Measurements from ENCODE around the gene SLC7A5.

GRCh38 chr16:87855852-87856715, 13.2 kb downstream of the SLC7A5 start:
- TF ChIP-seq ZNF883 (CRISPR knock-in tag; IDR thresholded peaks at IDR 0.05; ENCODE audit: not compliant biosample characterization) (no peak), CTCF (CRISPR knock-in tag; IDR thresholded peaks at IDR 0.05) (peak; percentile 23; the same call in 1 of the 2 replicates), CHD2 (IDR thresholded peaks at IDR 0.05; ENCODE audit: low read depth, low read length) (no peak), BHLHE40 (IDR thresholded peaks at IDR 0.05; ENCODE audit: low read length) (no peak), SOX6 (IDR thresholded peaks at IDR 0.05) (no peak), SOX6 (CRISPR knock-in tag; IDR thresholded peaks at IDR 0.05) (peak; percentile 63), ZNF432 (CRISPR knock-in tag; IDR thresholded peaks at IDR 0.05; ENCODE audit: borderline replicate concordance) (no peak), KDM4B (CRISPR knock-in tag; IDR thresholded peaks at IDR 0.05) (0 out of 2 replicates have a peak, but pooled peaks have one; percentile 26), EZH2 (conservative IDR thresholded peaks at IDR 0.05; ENCODE audit: low read depth, low read length) (no peak), ATF2 (CRISPR knock-in tag; IDR thresholded peaks at IDR 0.05) (no peak), SP1 (IDR thresholded peaks at IDR 0.05) (no peak), SP1 (CRISPR knock-in tag; IDR thresholded peaks at IDR 0.05) (no peak), JUND (CRISPR knock-in tag; IDR thresholded peaks at IDR 0.05) (no peak)
